Measurements from ENCODE around the gene TSPAN18. TPM values are rescaled to one million over a fixed set of nuclear protein-coding genes. Genes with fewer than 3 reads are reported as not detected.

TSPAN18 gene
- total and polyA plus RNA-seq, 2 of the 4 experiments (the other 2 are of a cell fraction) = 0.36 to 1.1 TPM

DNA sequence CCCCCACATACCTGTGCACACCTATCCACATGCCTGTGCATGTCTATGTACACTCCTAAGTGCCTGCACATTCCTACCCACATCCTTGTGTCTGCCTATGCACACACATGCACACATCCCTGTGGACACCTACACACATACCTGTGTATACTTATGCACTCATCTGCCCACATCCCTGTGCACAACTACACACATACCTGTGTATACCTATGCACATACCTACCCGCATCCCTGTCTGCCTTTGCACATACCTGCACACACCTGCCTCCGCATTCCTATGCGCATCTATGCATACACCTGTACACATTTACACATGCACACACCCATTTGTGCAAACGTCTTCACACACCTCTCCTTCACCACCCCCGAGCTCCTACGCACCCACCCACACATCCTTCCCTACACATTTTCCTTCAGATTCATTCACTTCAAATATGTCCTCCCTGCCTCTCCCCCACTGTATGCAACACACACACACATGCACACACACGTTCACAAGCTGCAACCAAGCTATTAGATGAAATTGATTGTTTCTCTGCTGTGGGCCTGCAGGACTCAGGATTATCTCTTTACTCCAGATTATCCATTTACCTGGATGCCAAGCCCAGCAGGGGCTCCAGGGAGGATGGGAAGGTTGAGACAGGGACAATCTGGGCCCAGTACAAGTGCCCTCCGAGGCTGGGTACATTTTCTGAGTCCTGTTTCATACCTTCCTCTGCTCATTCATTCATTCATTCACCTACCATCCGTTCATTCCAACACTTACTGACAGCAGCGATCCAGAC lies 53.2 kb downstream of the TSPAN18 start:
- CTCF ChIA-PET = no interaction called here
- Histone ChIP-seq H3K9ac (ENCODE audit: low read depth, low read length) (no peak overlapping the region), H3K23ac (ENCODE audit: low read depth, low read length) (no peak overlapping the region), H2AK5ac (ENCODE audit: low read depth, low read length) (no peak overlapping the region), H2BK120ac (ENCODE audit: low read depth, low read length) (no peak overlapping the region), H4K5ac (ENCODE audit: low read depth, low read length) (no peak overlapping the region), H3K27ac (ENCODE audit: insufficient read depth, low read length) (no peak overlapping the region), H2AFZ (replicated peaks; ENCODE audit: low read length, poor library complexity) (no peak overlapping the region), H3K4me3 (ENCODE audit: insufficient read depth, low read depth, low read length) (no peak overlapping the region), H2BK5ac (ENCODE audit: low read depth, low read length, poor library complexity, severe bottlenecking) (no peak overlapping the region), H3K79me1 (ENCODE audit: low read depth in 1 of 2, low read length in 2 of 2) (no peaks in the 10 kb centered on the region), H2AK9ac (replicated peaks; ENCODE audit: low read depth, low read length, poor library complexity) (no peak overlapping the region), H3K4me2 (ENCODE audit: low read depth, low read length) (no peak overlapping the region), H2BK15ac (ENCODE audit: low read depth, low read length) (no peak overlapping the region), H3K36me3 (ENCODE audit: control insufficient read depth, insufficient read depth, low read length) (no peaks in the 10 kb centered on the region), H3K27me3 (ENCODE audit: control insufficient read depth, insufficient read depth, low read length) (peaks cover 18% of the 10 kb centered on the region), H3K4ac (ENCODE audit: low read depth, low read length) (no peak overlapping the region), H3K18ac (ENCODE audit: low read depth, low read length) (no peak overlapping the region), H3K14ac (replicated peaks; ENCODE audit: low read depth, low read length) (no peak overlapping the region), H3K9me1 (ENCODE audit: insufficient read depth, low read length) (no peaks in the 10 kb centered on the region), H4K8ac (ENCODE audit: low read depth in 2 of 2, low read length in 2 of 2) (no peak overlapping the region), H2BK20ac (ENCODE audit: low read depth, low read length) (no peak overlapping the region), H4K91ac (ENCODE audit: insufficient read depth, low read depth, low read length) (no peak overlapping the region), H3K4me1 (ENCODE audit: control insufficient read depth, insufficient read depth, low read length) (peaks cover 4% of the 10 kb centered on the region; the same call in 1 of the 2 replicates), H3K56ac (ENCODE audit: extremely low read depth, insufficient read depth, low read length) (no peak overlapping the region), H4K20me1 (ENCODE audit: insufficient read depth, low read length) (no peaks in the 10 kb centered on the region), H3K9me3 (ENCODE audit: control insufficient read depth, insufficient read depth, low read length) (no peaks in the 10 kb centered on the region)
- TF ChIP-seq MAFK (IDR thresholded peaks at IDR 0.05; ENCODE audit: low read depth, low read length) (no peak), FOS (IDR thresholded peaks at IDR 0.05; ENCODE audit: low read depth, low read length) (no peak), POLR2A (IDR thresholded peaks at IDR 0.05; ENCODE audit: low read depth, low read length) (no peak), MAZ (IDR thresholded peaks at IDR 0.05; ENCODE audit: borderline replicate concordance, low read depth, low read length) (no peak), RFX5 (IDR thresholded peaks at IDR 0.05; ENCODE audit: low read depth, low read length) (no peak), NFE2L2 (IDR thresholded peaks at IDR 0.05; ENCODE audit: low read depth, low read length) (no peak)
- TF ChIP-seq, protein P1, sequence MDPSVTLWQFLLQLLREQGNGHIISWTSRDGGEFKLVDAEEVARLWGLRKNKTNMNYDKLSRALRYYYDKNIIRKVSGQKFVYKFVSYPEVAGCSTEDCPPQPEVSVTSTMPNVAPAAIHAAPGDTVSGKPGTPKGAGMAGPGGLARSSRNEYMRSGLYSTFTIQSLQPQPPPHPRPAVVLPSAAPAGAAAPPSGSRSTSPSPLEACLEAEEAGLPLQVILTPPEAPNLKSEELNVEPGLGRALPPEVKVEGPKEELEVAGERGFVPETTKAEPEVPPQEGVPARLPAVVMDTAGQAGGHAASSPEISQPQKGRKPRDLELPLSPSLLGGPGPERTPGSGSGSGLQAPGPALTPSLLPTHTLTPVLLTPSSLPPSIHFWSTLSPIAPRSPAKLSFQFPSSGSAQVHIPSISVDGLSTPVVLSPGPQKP (IDR thresholded peaks at IDR 0.05; ENCODE audit: borderline replicate concordance, low read depth, low read length) = no peak
- BruUV-seq (replicated peaks) = no TSS peak
- dilution Hi-C loops (cut with HindIII; ENCODE audit: low sequenced_read_pairs, unreplicated experiment) (no loop called here), in situ Hi-C loops (cut with MboI; ENCODE audit: low sequenced_read_pairs) (loop anchor here (5.0 kb wide), 1 partner anchor 53 kb away; the partner anchor contains the start of gene TSPAN18), intact Hi-C loops (cut with micrococcal nuclease) (no loop called here)
- no peak for ATAC-seq (ENCODE audit: low read depth)
- POLR2A ChIA-PET (ENCODE audit: unreplicated experiment) = no interaction called here
- 92 to 100% methylated on average over 2 to 6 of the region's 10 CpGs for WGBS, 2 experiments (ENCODE audit: extremely low coverage in 2 of 2, insufficient read length in 1 of 2)
- no peak for DNase-seq

All from IMR-90 (cell line).